Right forelimb (tissue), 1 donor: ENCODE results near the gene FGF8.

Experiments
- DNase-seq: peaks from one replicate; pipeline ENCODE4 v3.0.0-alpha.2; 2018

The FGF8 gene

DNA sequence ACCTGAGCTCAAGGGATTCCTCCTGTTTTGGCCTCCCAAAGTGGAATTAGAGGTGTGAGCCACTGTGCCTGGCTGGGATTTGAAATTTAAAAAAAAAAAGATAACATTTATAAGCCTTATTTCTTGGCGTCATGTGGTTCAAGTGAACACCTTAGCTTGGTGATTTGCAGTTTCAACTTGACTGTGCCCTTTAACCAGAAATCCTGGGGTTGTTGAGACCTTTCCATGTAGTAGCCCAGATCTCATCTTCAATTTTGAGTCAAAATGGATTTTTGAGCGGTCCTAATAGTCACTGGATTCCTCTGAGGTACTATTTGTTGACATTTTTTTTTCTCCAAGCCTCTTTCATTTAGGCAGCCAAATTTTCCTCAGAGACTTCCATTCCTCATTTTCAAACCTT, 51.5 kb downstream of the FGF8 start:
- no peak for DNase-seq

DNA sequence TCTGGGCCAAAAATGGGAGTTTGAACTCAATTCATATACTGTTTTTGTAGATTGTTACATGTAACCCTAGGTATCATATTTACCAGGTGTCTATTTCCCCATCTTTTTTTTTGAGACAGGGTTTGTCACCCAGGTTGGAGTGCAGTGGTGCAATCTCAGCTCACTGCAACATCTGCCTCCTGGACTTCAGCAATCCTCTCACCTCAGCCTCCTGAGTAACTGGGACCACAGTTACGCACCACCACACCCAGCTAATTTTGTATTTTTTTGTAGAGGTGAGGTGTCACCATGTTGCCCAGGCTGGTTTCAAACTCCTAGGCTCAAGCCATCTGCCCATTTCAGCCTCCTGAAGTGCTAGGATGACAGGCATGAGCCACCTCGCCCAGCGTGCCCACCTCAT, 52.7 kb downstream of the FGF8 start:
- no peak for DNase-seq

DNA sequence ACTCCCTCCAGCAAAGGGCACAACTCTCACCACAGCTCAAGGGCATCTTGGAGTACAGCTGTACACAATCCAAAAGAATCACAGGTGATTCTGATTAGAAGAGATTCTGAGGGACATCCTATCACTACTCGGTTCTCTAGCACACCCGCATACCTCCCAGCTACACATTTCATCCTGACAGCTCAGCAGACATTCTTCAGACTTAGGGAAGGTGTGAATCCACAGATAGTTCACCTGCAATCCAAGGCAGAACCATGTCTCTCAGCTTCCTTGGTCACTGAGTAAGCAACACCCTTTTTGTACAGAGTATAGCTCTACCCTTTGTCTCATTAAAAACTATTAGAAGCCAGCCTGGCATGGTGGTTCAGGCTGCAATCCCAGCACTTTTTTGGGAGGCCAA, 54.1 kb downstream of the FGF8 start:
- no peak for DNase-seq

DNA sequence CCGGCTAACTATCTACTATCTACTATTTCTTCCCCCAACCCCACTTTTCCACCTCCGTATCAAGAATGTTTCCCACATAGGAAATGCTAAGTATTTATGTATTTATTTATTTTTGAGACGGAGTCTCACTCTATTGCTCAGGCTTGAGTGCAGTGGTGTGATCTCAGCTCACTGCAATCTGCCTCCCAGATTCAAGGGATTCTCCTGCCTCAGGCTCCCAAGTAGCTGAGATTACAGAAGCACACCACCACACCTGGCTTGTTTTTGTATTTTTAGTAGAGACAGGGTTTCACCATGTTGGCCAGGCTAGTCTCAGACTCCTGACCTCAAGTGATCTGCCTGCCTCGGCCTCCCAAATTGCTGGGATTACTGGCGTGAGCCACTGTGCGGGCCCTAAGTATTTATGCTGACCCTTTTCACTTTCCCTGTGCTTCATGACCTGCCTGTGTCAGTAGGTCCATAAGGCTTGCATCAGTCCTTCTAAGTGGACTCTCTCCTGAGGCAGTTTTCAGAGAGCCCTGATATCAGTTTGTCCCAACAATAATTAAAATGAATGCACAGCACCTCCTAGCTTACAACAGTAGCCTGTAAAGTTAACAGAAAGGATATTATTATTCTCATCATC, 55.2 kb downstream of the FGF8 start:
- DNase-seq, result no peak
